H9 (cell line): Measurements from ENCODE around the gene GAL3ST2. TPM values are rescaled to one million over a fixed set of nuclear protein-coding genes. Genes with fewer than 3 reads are reported as not detected.
"Not testable (repeated sequence)": the region's sequence is repeated elsewhere in the genome, so short reads cannot be mapped to it uniquely, and the experiment has no call there.

Experiments
- DNase-seq: peaks from one replicate; pipeline ENCODE4 v3.0.0-alpha.2; 2017
- H2AFZ ChIP-seq: one replicate; pipeline ENCODE4 v1.6.1; 2013; ENCODE audit warnings: mild to moderate bottlenecking, low read length, control low read depth, moderate library complexity
- H2AK5ac ChIP-seq: 2 replicates; pipeline ENCODE4 v1.6.1; 2013; ENCODE audit warnings: low read length, control low read depth, mixed read lengths; ENCODE audit not compliant: insufficient read length
- H2BK120ac ChIP-seq: one replicate; pipeline ENCODE4 v1.6.1; 2013; ENCODE audit warnings: low read depth, mild to moderate bottlenecking, low read length, control low read depth, inconsistent platforms; ENCODE audit not compliant: poor library complexity, severe bottlenecking
- H2BK12ac ChIP-seq: 2 replicates; pipeline ENCODE4 v1.6.1; 2013; ENCODE audit warnings: low read length, control low read depth, mixed read lengths, low read depth; ENCODE audit not compliant: insufficient read length
- H2BK15ac ChIP-seq: 2 replicates; pipeline ENCODE4 v1.6.1; 2013; ENCODE audit warnings: low read depth, low read length, control low read depth
- H2BK20ac ChIP-seq: one replicate; pipeline ENCODE4 v1.6.1; 2013; ENCODE audit warnings: low read depth, mild to moderate bottlenecking, low read length, control low read depth, inconsistent platforms; ENCODE audit not compliant: poor library complexity, severe bottlenecking
- H2BK5ac ChIP-seq: 2 replicates; pipeline ENCODE4 v1.6.1; 2013; ENCODE audit warnings: low read length, control low read depth, mixed read lengths; ENCODE audit not compliant: insufficient read length
- H3K14ac ChIP-seq: 2 replicates; pipeline ENCODE4 v1.6.1; 2013; ENCODE audit warnings: low read length, control low read depth; ENCODE audit not compliant: insufficient read depth
- H3K18ac ChIP-seq: 2 replicates; pipeline ENCODE4 v1.6.1; 2013; ENCODE audit warnings: low read depth, mild to moderate bottlenecking, mixed read lengths, low read length, control low read depth; ENCODE audit not compliant: insufficient read length
- H3K23ac ChIP-seq: 2 replicates; pipeline ENCODE4 v1.6.1; 2013; ENCODE audit warnings: low read length, control low read depth, mixed read lengths, low read depth; ENCODE audit not compliant: insufficient read length
- H3K23me2 ChIP-seq: 2 replicates; pipeline ENCODE4 v1.6.1; 2013; ENCODE audit warnings: low read depth, mild to moderate bottlenecking, mixed read lengths, low read length, control low read depth; ENCODE audit not compliant: insufficient read length, poor library complexity, severe bottlenecking
- H3K27ac ChIP-seq: 2 replicates; pipeline ENCODE4 v1.5.1; 2013; ENCODE audit warnings: low read length, control low read depth, mixed read lengths, low read depth; ENCODE audit not compliant: insufficient read length
- H3K27me3 ChIP-seq: 2 replicates; pipeline ENCODE4 v1.6.1; 2013; ENCODE audit warnings: low read length, control low read depth, inconsistent platforms; ENCODE audit not compliant: insufficient read depth
- H3K4ac ChIP-seq: 2 replicates; pipeline ENCODE4 v1.6.1; 2013; ENCODE audit warnings: low read depth, mild to moderate bottlenecking, control low read depth, inconsistent platforms, low read length, moderate library complexity
- H3K4me1 ChIP-seq: 2 replicates; pipeline ENCODE4 v1.6.1; 2013; ENCODE audit warnings: low read length, control low read depth, inconsistent platforms; ENCODE audit not compliant: insufficient read depth
- H3K4me2 ChIP-seq: 2 replicates; pipeline ENCODE4 v1.6.1; 2013; ENCODE audit warnings: low read length, control low read depth, mixed read lengths; ENCODE audit not compliant: insufficient read length, insufficient read depth
- H3K56ac ChIP-seq: 2 replicates; pipeline ENCODE4 v1.6.1; 2013; ENCODE audit warnings: low read depth, mild to moderate bottlenecking, mixed read lengths, low read length, control low read depth; ENCODE audit not compliant: insufficient read length
- H3K79me1 ChIP-seq: 2 replicates; pipeline ENCODE4 v1.6.1; 2013; ENCODE audit warnings: low read depth, mild to moderate bottlenecking, moderate library complexity, low read length, control low read depth, inconsistent platforms; ENCODE audit not compliant: insufficient read depth, poor library complexity, severe bottlenecking
- H3K79me2 ChIP-seq: 2 replicates; pipeline ENCODE4 v1.6.1; 2013; ENCODE audit warnings: low read length, control low read depth, inconsistent platforms; ENCODE audit not compliant: insufficient read depth
- H3K9ac ChIP-seq: 2 replicates; pipeline ENCODE4 v1.6.1; 2013; ENCODE audit warnings: low read length, control low read depth, mixed read lengths; ENCODE audit not compliant: insufficient read length; ENCODE audit errors: extremely low read depth
- H3K9me3 ChIP-seq: one replicate; pipeline ENCODE4 v1.6.1; 2013; ENCODE audit warnings: low read depth, low read length, inconsistent platforms; ENCODE audit not compliant: control insufficient read depth
- H3T11ph ChIP-seq: one replicate; pipeline ENCODE4 v1.6.1; 2013; ENCODE audit warnings: mild to moderate bottlenecking, low read length, control low read depth, inconsistent platforms
- H4K20me1 ChIP-seq: one replicate; pipeline ENCODE4 v1.6.1; 2013; ENCODE audit not compliant: control insufficient read depth, insufficient read length, insufficient read depth
- H4K5ac ChIP-seq: 2 replicates; pipeline ENCODE4 v1.6.1; 2013; ENCODE audit warnings: low read depth, mild to moderate bottlenecking, mixed read lengths, low read length, control low read depth; ENCODE audit not compliant: insufficient read length
- H4K8ac ChIP-seq: replicated peaks from 2 replicates; pipeline ENCODE4 v1.6.1; 2013; ENCODE audit warnings: low read length, control low read depth, mixed read lengths, low read depth; ENCODE audit not compliant: insufficient read length
- H4K91ac ChIP-seq: 2 replicates; pipeline ENCODE4 v1.6.1; 2013; ENCODE audit warnings: low read depth, mild to moderate bottlenecking, moderate library complexity, mixed read lengths, low read length, control low read depth; ENCODE audit not compliant: insufficient read length
- H3K27ac Mint-ChIP-seq, 3 experiments: 2 replicates in 2 of 3; 3 replicates in 1 of 3; pipeline ENCODE4 v1.8.0; 2020 to 2021; ENCODE audit warnings: mixed read lengths in 3 of 3, mild to moderate bottlenecking in 1 of 3, moderate library complexity in 1 of 3
- H3K27me3 Mint-ChIP-seq: 2 replicates; pipeline ENCODE4 v1.8.0; 2021; ENCODE audit warnings: low read depth, mild to moderate bottlenecking, moderate library complexity, mixed read lengths
- H3K36me3 Mint-ChIP-seq, 3 experiments: 2 replicates in 2 of 3; 3 replicates in 1 of 3; pipeline ENCODE4 v1.8.0; 2020 to 2021; ENCODE audit warnings: low read depth in 3 of 3, mixed read lengths in 3 of 3; ENCODE audit not compliant: insufficient read depth in 1 of 3
- H3K4me1 Mint-ChIP-seq, 2 experiments: 2 replicates each; pipeline ENCODE4 v1.8.0; 2020; ENCODE audit warnings: mixed read lengths in 2 of 2
- H3K4me3 Mint-ChIP-seq, 2 experiments: 2 replicates in 1 of 2; 3 replicates in 1 of 2; pipeline ENCODE4 v1.8.0; 2020 to 2021; ENCODE audit warnings: mild to moderate bottlenecking in 2 of 2, mixed read lengths in 2 of 2, moderate library complexity in 1 of 2
- H3K9me3 Mint-ChIP-seq, 2 experiments: 2 replicates in 1 of 2; 3 replicates in 1 of 2; pipeline ENCODE4 v1.8.0; 2020; ENCODE audit warnings: mild to moderate bottlenecking in 2 of 2, mixed read lengths in 2 of 2, moderate library complexity in 1 of 2
- WGBS: extraction: QIAGEN DNeasy Blood & Tissue Kit; methylation state at CpG from one replicate; pipeline ENCODE4 v1.1.7; 2013; ENCODE audit warnings: missing lambda C conversion rate, low lambda C conversion rate, mixed read lengths; ENCODE audit not compliant: insufficient read length; ENCODE audit errors: extremely low coverage; 5-methylcytosine and 5-hydroxymethylcytosine counted together
- total RNA-seq: library from RNA; stranded (reverse); gene quantifications from 2 replicates; pipeline ENCODE4 v1.2.1, GENCODE V29; 2021
- TF ChIP-seq, protein P1 (sequence below): fragments of 200-600 bp; sonication (generic); conservative IDR thresholded peaks from 3 replicates; pipeline ENCODE4 v1.8.0; 2021; ENCODE audit warnings: antibody characterized with exemption, mild to moderate bottlenecking

The GAL3ST2 gene
- total RNA-seq, 1 experiment from 2014 or later: 0.33 TPM

DNA sequence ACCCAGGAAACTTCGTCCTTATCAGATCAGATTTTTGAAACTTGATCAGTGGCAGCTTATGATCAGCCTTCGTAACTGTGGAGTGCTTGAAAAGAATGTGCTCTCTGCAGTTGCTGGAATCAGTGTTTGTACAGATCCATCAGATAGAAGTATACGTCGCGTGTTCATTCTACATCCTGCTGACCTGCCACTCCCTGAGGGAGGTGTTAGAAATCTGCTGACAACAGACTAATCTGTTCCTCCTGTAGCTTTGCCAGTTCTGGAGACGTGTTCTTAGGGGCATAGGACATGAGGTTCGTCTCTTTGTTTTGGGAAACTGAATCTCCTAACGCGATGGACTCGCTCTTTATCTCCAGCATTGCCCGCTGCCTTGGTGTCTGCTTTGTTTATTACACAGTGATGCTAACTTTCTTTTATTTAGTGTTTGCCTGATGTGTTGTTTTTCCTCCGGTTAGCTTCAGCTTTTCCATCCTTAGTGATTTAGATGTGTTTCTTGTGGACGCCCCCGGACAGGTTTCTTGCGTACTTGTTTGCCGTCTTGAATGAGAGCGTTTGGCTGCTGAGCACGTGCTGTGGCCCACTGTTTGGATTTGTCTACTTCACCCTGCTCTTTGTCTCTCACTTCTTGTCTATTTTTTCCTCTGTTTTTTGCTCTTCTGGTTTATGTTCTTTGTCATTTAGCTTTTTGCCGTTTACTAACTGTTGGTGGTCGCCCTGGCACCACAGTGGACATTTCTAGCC is 17.4 kb upstream of the GAL3ST2 start:
- TF ChIP-seq, protein P1, sequence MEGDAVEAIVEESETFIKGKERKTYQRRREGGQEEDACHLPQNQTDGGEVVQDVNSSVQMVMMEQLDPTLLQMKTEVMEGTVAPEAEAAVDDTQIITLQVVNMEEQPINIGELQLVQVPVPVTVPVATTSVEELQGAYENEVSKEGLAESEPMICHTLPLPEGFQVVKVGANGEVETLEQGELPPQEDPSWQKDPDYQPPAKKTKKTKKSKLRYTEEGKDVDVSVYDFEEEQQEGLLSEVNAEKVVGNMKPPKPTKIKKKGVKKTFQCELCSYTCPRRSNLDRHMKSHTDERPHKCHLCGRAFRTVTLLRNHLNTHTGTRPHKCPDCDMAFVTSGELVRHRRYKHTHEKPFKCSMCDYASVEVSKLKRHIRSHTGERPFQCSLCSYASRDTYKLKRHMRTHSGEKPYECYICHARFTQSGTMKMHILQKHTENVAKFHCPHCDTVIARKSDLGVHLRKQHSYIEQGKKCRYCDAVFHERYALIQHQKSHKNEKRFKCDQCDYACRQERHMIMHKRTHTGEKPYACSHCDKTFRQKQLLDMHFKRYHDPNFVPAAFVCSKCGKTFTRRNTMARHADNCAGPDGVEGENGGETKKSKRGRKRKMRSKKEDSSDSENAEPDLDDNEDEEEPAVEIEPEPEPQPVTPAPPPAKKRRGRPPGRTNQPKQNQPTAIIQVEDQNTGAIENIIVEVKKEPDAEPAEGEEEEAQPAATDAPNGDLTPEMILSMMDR: no peak
- Mint-ChIP-seq H3K4me3 (no peak overlapping the region), H3K36me3 (peaks cover 15 to 25% (median 17%) of the 10 kb centered on the region in 3 experiments), H3K4me1 (peaks cover 1 to 10% of the 10 kb centered on the region in 2 experiments), H3K9me3 (peaks cover 11 to 14% of the 10 kb centered on the region in 2 experiments), H3K27me3 (no peaks in the 10 kb centered on the region; the same call in 1 of the 2 replicates), H3K27ac (0 out of 7 replicates have a peak overlapping the region, but pooled peaks of 1 of the 3 experiments have one; percentile 50)
- H2BK20ac ChIP-seq: no peak overlapping the region
- H3K56ac ChIP-seq: no peak overlapping the region
- no peaks in the 10 kb centered on the region for H3K23me2 ChIP-seq
- H4K5ac ChIP-seq: no peak overlapping the region
- DNase-seq: no peak
- H2BK5ac ChIP-seq: no peak overlapping the region
- no CpG with 5 or more reads among the region's 20 CpGs for WGBS
- H2AK5ac ChIP-seq: no peak overlapping the region
- H2BK12ac ChIP-seq: no peak overlapping the region
- no peak overlapping the region for H3K14ac ChIP-seq
- no peak overlapping the region for H3K4ac ChIP-seq
- no peak overlapping the region for H3K23ac ChIP-seq
- no peak overlapping the region for H3K27ac ChIP-seq
- no peak overlapping the region for H3K4me2 ChIP-seq
- H2BK120ac ChIP-seq: no peak overlapping the region
- H3K79me2 ChIP-seq: no peaks in the 10 kb centered on the region
- H3K9ac ChIP-seq: no peak overlapping the region
- no peak overlapping the region for H4K91ac ChIP-seq
- no peak overlapping the region for H3K18ac ChIP-seq
- no peak overlapping the region for H4K8ac ChIP-seq
- no peaks in the 10 kb centered on the region for H3K27me3 ChIP-seq
- no peaks in the 10 kb centered on the region for H3K79me1 ChIP-seq
- no peaks in the 10 kb centered on the region for H4K20me1 ChIP-seq
- no peak overlapping the region for H2BK15ac ChIP-seq
- no peak overlapping the region for H2AFZ ChIP-seq
- H3T11ph ChIP-seq: no peak overlapping the region
- H3K9me3 ChIP-seq: no peaks in the 10 kb centered on the region
- no peaks in the 10 kb centered on the region for H3K4me1 ChIP-seq

DNA sequence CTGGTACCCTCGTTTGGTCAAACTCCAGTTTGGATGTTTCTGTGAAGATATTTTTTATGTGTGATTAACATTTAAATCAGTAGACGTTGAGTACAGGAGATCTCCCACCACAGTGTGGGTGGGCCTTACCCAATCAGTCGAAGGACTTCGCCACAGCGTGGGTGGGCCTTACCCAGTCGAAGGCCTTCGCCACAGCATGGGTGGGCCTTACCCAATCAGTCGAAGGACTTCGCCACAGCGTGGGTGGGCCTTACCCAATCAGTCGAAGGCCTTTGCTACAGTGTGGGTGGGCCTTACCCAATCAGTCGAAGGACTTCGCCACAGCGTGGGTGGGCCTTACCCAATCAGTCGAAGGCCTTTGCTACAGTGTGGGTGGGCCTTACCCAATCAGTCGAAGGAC is 16.7 kb upstream of the GAL3ST2 start:
- not testable (repeated sequence) for H3K4me1 ChIP-seq, H2BK5ac ChIP-seq, H2BK12ac ChIP-seq, H2BK15ac ChIP-seq, H2AK5ac ChIP-seq, H3K79me1 ChIP-seq, H3K4me3 Mint-ChIP-seq, H4K5ac ChIP-seq, H3K56ac ChIP-seq, H4K8ac ChIP-seq, H2BK120ac ChIP-seq, H3K27ac Mint-ChIP-seq, H3K79me2 ChIP-seq, H2BK20ac ChIP-seq, H4K20me1 ChIP-seq, H3K4me2 ChIP-seq, H2AFZ ChIP-seq, H3K23me2 ChIP-seq, H3K27me3 ChIP-seq, H3K9me3 ChIP-seq, DNase-seq, H4K91ac ChIP-seq, H3T11ph ChIP-seq, H3K27me3 Mint-ChIP-seq, H3K27ac ChIP-seq, H3K18ac ChIP-seq, H3K4ac ChIP-seq, H3K14ac ChIP-seq, H3K9ac ChIP-seq, H3K23ac ChIP-seq
- peaks cover 15 to 23% (median 15%) of the 10 kb centered on the region in 3 experiments for H3K36me3 Mint-ChIP-seq
- peaks cover 4 to 16% of the 10 kb centered on the region in 2 experiments for H3K4me1 Mint-ChIP-seq
- WGBS: no CpG with 5 or more reads among the region's 16 CpGs
- H3K9me3 Mint-ChIP-seq: peaks cover 11 to 14% of the 10 kb centered on the region in 2 experiments
